G401 (cell line): ENCODE measurements around the gene TJP3. TPM values are rescaled to one million over a fixed set of nuclear protein-coding genes. Genes with fewer than 3 reads are reported as not detected.

ENCODE experiments used
- DNase-seq: peaks from one replicate; pipeline ENCODE4 v3.0.0-alpha.2; 2015; ENCODE audit warnings: low spot score
- in situ Hi-C: cut with HindIII; loops from 2 replicates; pipeline ENCODE4 v1.10.0; 2016; ENCODE audit warnings: low sequenced_read_pairs, mixed read lengths
- total RNA-seq: library from RNA; depleted of rRNA; stranded (reverse); fragments of >200 nt; shearing (Covaris generic); gene quantifications from 2 replicates; pipeline ENCODE4 v1.2.3, GENCODE V29; 2014; rRNA removed

Gene TJP3
- total RNA-seq, 1 experiment from 2014 or later: 12.4 TPM

DNA sequence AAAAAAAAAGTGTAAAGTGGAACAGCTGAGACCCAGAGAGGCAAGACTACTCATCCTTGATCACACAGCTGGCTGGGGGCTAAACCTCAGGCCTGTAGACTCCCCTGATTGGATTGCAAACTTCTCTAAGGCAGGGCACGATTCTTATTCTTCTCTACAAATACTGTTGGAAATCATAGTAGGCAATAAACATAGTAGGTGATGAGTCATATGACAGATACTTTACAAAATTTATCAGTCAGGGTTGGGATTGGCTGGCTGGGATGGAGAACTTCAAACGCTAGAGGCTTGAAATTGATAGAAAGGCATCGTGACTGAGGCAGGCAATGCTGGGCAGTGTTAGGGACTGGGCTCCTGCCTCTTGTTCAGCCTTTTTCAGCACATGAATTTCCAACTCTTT lies 83.9 kb downstream of the TJP3 start:
- in situ Hi-C loops: no loop called here
- DNase-seq: no peak

DNA sequence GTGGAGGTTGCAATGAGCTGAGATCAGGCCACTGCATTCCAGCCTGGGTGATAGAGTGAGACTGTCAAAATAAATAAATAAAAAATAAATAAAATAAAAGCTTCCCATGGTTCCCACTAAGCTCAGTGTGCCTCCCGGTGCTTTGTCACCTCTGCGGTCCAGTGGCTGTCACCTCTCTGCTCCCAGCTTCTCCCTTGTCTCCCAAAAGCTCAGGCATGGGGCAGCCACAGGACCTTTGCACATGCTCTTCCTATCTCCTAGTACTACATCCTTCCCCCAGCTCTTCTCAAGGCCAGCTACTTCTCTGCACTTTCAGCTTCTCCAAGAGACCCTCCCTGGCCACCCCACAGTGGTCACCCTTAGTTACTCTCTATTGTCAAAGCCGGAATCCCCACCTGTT lies 85.6 kb downstream of the TJP3 start:
- DNase-seq: no peak
- in situ Hi-C loops: no loop called here

GRCh38 chr19:3796358-3796757 lies 88.2 kb downstream of the TJP3 start:
- in situ Hi-C loops: no loop called here
- no peak for DNase-seq

- DNase-seq: no peak
- in situ Hi-C loops: no loop called here
Measured at GRCh38 chr19:3798137-3798536, 90.0 kb downstream of the TJP3 start.

Other genes starting within 250 kb of the TJP3 start
- 0.24 TPM in 1 of 2 replicates, not detected in the other for gene SMIM24, start 227.9 kb upstream of the TJP3 start, total RNA-seq
- not detected in 2 replicates for gene SMIM44, start 224.9 kb upstream of the TJP3 start, total RNA-seq
- gene DOHH, start 207.7 kb upstream of the TJP3 start, total RNA-seq: 53.9 and 64.8 TPM in 2 replicates
- gene FZR1, start 202.1 kb upstream of the TJP3 start, total RNA-seq: 76.0 and 81.3 TPM in 2 replicates
- not detected in 2 replicates for gene TEKTIP1, start 169.2 kb upstream of the TJP3 start, total RNA-seq
- 128 and 151 TPM in 2 replicates for gene MFSD12, start 150.8 kb upstream of the TJP3 start, total RNA-seq
- gene HMG20B, start 135.4 kb upstream of the TJP3 start, total RNA-seq: 131 and 174 TPM in 2 replicates
- not detected in 2 replicates for gene GIPC3, start 122.9 kb upstream of the TJP3 start, total RNA-seq
- gene TBXA2R, start 101.5 kb upstream of the TJP3 start, total RNA-seq: 7.7 and 9.7 TPM in 2 replicates
- 43.3 and 47.8 TPM in 2 replicates for gene CACTIN, start 81.6 kb upstream of the TJP3 start, total RNA-seq
- 5.3 and 13.0 TPM in 2 replicates for gene PIP5K1C, start 7.9 kb upstream of the TJP3 start, total RNA-seq
- gene APBA3, start 53.3 kb downstream of the TJP3 start, total RNA-seq: 18.2 and 27.1 TPM in 2 replicates
- 60.7 and 66.3 TPM in 2 replicates for gene MRPL54, start 54.3 kb downstream of the TJP3 start, total RNA-seq
- 0.37 TPM in 1 of 2 replicates, not detected in the other for gene RAX2, start 63.8 kb downstream of the TJP3 start, total RNA-seq
- gene MATK, start 78.0 kb downstream of the TJP3 start, total RNA-seq: 18.5 and 31.4 TPM in 2 replicates
- gene ZFR2, start 160.7 kb downstream of the TJP3 start, total RNA-seq: 22.5 and 49.8 TPM in 2 replicates
- gene ATCAY, start 172.3 kb downstream of the TJP3 start, total RNA-seq: 0.18 and 0.44 TPM in 2 replicates
- gene NMRK2, start 224.7 kb downstream of the TJP3 start, total RNA-seq: 22.0 and 27.8 TPM in 2 replicates